Mesothelial cell of epicardium (in vitro differentiated cells): ENCODE measurements around the gene NDUFB2. TPM values are rescaled to one million over a fixed set of nuclear protein-coding genes. Genes with fewer than 3 reads are reported as not detected.
A peak's percentile ranks its signal among the peaks of the same experiment; 100 is the strongest.
"Not testable (repeated sequence)": the region's sequence is repeated elsewhere in the genome, so short reads cannot be mapped to it uniquely, and the experiment has no call there.

Experiments used
- DNase-seq, 2 experiments: peaks; one replicate each; pipeline ENCODE4 v3.0.0; 2021; ENCODE audit warnings: low spot score in 2 of 2; ENCODE audit not compliant: unreplicated experiment in 2 of 2
- H3K27ac Mint-ChIP-seq: 2 replicates; pipeline ENCODE4 v1.8.0; 2021; ENCODE audit warnings: mixed read lengths
- H3K27me3 Mint-ChIP-seq: 2 replicates; pipeline ENCODE4 v1.8.0; 2021; ENCODE audit warnings: low read depth, mixed read lengths
- H3K36me3 Mint-ChIP-seq: 2 replicates; pipeline ENCODE4 v1.8.0; 2021; ENCODE audit warnings: mixed read lengths
- H3K4me1 Mint-ChIP-seq: 2 replicates; pipeline ENCODE4 v1.8.0; 2021; ENCODE audit warnings: mixed read lengths
- H3K4me3 Mint-ChIP-seq: 2 replicates; pipeline ENCODE4 v1.8.0; 2021; ENCODE audit warnings: mild to moderate bottlenecking, moderate library complexity, mixed read lengths
- H3K9me3 Mint-ChIP-seq: 2 replicates; pipeline ENCODE4 v1.8.0; 2021; ENCODE audit warnings: mixed read lengths
- total RNA-seq: library from RNA; stranded (reverse); gene quantifications from 3 replicates; pipeline ENCODE4 v1.2.1, GENCODE V29; 2021
- TF ChIP-seq, protein P1 (sequence below): fragments of 200-600 bp; sonication (generic); IDR thresholded peaks from one replicate; pipeline ENCODE4 v1.5.0; 2021; ENCODE audit warnings: antibody characterized with exemption; ENCODE audit not compliant: unreplicated experiment

Gene NDUFB2
- total RNA-seq, 1 donor from 2014 or later = 115 TPM

DNA sequence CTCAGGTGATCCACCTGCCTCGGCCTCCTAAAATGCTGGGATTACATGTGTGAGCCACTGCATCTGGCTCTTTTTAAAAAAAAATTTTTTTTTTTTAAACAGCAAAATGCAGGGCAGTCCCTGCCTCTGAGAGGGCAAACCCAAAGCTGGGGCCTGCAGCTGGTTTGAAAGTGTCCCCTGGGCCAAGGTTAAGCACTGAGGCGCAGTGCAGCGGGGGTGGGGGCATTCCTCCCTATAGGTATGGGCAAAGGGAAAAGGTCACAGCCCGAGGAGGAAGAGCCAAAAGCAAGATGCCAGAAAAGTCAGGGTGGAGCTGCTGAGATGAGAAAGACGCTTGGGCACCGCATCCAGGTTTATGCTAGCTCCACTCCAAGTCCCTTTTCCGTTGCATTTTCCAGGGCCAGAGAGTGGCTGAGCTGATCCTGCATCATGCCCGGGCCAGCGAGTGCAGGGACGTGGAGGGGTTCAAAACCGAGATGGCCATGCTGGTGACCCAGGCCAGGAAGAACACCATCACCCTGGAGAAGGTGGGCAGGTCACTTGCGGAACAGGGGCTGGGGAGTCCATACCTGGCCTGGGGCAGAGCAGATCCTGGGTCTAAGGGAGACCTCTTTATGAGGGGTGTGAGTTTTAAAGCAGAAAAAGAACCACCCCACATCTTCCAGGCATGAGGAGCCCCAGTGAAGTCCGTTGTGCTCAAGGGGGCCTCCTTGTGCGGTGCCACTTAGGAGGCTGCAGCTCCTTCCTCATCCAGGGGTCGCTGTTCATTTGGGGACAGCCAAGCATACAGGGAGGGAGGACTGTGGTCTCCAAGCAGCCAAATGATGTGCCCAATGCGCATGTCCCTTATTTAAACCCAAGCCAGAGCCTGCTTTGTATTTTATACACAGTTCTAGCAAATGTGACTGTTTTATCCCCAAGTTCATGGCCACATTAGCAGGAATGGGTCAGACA is 7.0 kb upstream of the NDUFB2 start:
- Mint-ChIP-seq H3K9me3 (no peaks in the 10 kb centered on the region), H3K27me3 (no peaks in the 10 kb centered on the region), H3K4me3 (no peak overlapping the region), H3K4me1 (no peaks in the 10 kb centered on the region), H3K27ac (no peak overlapping the region), H3K36me3 (peaks cover 28% of the 10 kb centered on the region)
- TF ChIP-seq, protein P1, sequence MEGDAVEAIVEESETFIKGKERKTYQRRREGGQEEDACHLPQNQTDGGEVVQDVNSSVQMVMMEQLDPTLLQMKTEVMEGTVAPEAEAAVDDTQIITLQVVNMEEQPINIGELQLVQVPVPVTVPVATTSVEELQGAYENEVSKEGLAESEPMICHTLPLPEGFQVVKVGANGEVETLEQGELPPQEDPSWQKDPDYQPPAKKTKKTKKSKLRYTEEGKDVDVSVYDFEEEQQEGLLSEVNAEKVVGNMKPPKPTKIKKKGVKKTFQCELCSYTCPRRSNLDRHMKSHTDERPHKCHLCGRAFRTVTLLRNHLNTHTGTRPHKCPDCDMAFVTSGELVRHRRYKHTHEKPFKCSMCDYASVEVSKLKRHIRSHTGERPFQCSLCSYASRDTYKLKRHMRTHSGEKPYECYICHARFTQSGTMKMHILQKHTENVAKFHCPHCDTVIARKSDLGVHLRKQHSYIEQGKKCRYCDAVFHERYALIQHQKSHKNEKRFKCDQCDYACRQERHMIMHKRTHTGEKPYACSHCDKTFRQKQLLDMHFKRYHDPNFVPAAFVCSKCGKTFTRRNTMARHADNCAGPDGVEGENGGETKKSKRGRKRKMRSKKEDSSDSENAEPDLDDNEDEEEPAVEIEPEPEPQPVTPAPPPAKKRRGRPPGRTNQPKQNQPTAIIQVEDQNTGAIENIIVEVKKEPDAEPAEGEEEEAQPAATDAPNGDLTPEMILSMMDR = no peak
- DNase-seq = no peak

DNA sequence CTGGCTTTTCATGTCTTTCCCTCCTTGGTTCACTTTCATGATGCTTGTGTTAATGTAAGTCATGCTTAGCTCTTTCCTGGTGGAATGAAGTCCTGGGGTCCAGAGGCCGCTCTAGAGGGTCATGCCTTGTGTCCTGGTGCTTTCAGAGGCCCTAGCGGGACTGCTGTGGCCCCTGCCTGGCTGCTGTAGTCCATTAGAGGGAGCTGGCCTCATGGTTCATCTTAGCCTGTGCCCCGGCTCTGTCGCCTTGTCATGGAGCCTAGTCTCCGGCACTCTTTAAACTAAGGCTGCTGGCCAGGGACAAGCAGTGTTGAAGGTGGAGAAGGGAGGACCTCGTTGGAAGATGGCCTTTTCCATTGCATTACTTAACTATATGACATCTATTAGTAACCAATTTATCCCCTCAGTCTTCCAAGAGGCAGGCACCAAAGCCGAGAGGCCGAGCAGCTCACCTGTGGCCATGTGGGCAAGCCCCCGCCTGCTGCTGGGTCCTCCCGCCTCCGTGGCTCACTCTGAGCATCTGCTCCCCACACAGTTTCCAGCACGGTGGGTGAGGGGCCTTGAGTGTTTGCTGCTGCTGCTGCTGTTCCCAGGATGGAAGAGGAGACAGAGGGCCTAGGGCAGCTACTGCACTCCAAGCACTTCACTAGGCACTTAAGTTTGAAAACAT is 5.0 kb upstream of the NDUFB2 start:
- Mint-ChIP-seq H3K27me3 (no peaks in the 10 kb centered on the region), H3K4me1 (peaks cover 7% of the 10 kb centered on the region), H3K4me3 (no peak overlapping the region), H3K9me3 (no peaks in the 10 kb centered on the region), H3K27ac (no peak overlapping the region), H3K36me3 (peaks cover 21% of the 10 kb centered on the region)
- TF ChIP-seq, protein P1 = no peak
- DNase-seq = no peak

DNA sequence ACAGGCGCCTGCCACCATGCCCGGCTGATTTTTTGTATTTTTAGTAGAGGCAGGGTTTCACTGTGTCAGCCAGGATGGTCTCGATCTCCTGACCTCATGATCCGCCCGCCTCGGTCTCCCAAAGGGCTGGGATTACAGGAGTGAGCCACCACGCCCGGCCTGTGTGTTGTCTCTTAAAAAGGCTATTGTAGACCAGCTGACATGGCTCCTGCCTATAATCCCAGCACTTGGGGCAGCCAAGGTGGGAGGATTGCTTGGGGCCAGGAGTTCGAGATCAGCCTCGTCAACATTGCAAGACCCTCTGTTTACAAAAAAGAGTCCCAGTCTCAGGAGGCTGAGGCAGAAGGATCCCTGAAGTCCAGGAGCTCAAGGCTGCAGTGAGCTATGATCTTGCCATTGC is 2.7 kb upstream of the NDUFB2 start:
- Mint-ChIP-seq H3K36me3 (peaks cover 11% of the 10 kb centered on the region), H3K4me1 (peaks cover 27% of the 10 kb centered on the region)
- not testable (repeated sequence) for H3K27ac Mint-ChIP-seq, H3K27me3 Mint-ChIP-seq, DNase-seq, H3K4me3 Mint-ChIP-seq, H3K9me3 Mint-ChIP-seq

DNA sequence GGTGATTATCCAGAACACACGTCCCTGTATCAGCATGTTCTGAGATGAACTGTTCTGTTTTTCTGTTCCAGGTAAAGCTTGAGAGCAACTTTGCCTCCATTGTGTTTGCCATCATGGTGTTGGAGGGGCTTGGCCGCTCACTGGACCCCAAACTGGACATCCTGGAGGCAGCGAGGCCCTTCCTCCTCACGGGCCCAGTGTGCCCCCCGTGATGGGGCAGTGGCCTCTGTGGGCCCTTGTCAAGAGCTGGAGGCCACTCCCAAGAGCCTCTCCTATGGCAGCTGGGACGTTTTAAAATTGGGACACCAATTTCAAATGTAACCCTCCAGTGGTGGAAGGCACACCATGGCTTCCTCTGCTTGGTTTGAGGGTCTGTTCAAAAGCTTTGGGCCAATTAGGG is 1.9 kb upstream of the NDUFB2 start:
- DNase-seq = no peak
- H3K4me3 Mint-ChIP-seq = no peak overlapping the region
- peaks cover 11% of the 10 kb centered on the region for H3K36me3 Mint-ChIP-seq

DNA sequence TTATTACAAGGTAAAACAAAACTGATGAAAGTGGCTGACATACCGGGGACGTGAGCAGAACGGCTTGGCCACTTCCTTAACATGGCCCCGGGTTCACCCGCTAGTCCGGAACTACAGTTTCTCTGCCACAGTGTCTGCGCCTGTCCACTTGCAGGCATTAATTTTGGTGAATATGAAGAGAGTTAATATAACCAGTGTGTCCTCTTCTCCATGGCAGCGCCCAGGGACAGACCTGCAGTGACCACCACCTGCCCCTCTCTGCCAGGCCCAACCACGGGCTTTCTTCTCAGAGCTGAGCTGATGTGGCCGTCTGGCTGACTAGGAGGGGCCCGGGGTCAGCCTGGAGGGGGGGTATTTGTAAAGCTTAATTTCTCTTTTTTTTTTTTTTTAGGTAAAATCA is 1.1 kb upstream of the NDUFB2 start:
- TF ChIP-seq, protein P1 = no peak
- Mint-ChIP-seq H3K4me1 (peaks cover 34% of the 10 kb centered on the region), H3K4me3 (no peak overlapping the region), H3K9me3 (no peaks in the 10 kb centered on the region), H3K27me3 (no peaks in the 10 kb centered on the region), H3K27ac (peak overlapping the region; percentile 99), H3K36me3 (peaks cover 10% of the 10 kb centered on the region)
- no peak for DNase-seq

More for the DNA sequence above, 1.9 kb upstream of the NDUFB2 start:
- TF ChIP-seq, protein P1 = no peak
- Mint-ChIP-seq H3K4me1 (peaks cover 32% of the 10 kb centered on the region), H3K27ac (no peak overlapping the region), H3K27me3 (no peaks in the 10 kb centered on the region), H3K9me3 (no peaks in the 10 kb centered on the region)

DNA sequence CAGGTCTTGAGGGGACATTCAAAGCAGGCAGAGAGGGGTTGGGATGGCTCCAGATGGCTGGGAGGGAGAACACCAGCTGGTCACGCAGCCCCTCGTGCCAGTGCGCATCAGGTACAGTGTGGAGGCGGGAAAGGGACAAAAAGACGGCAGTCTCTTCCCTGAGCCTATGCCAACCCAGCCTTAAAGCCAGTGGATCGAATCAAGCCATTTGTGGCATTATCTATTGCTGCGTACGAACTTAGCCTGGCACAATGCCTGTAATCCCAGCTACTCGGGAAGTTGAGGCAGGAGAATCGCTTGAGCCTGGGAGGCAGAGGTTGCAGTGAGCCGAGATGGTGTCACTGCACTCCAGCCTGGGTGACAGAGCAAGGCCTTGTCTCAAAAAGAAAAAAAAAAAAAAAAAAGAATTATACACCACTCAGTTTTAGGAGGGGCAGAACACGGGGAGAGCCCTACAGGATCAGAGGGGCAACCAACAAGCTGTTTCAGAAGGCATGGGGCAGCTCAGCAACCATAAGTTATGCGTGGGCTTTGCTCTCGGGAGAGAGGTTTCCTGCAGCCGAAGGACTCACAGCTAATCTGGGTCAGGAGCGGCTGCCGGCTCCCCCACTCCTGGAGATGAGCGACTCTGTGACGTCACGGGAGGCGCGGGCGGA is 356 bp upstream of the NDUFB2 start:
- H3K27ac Mint-ChIP-seq = peak overlapping the region; percentile 99
- DNase-seq = peak in 1 of 2 experiments; percentile 94
- H3K4me3 Mint-ChIP-seq = peak overlapping the region; percentile 98
- H3K4me1 Mint-ChIP-seq = peaks cover 34% of the 10 kb centered on the region
- H3K27me3 Mint-ChIP-seq = no peaks in the 10 kb centered on the region
- no peaks in the 10 kb centered on the region for H3K9me3 Mint-ChIP-seq
- TF ChIP-seq, protein P1 = no peak
- H3K36me3 Mint-ChIP-seq = peaks cover 6% of the 10 kb centered on the region
